SK-N-SH (cell line): ENCODE measurements around the gene CFDP1. TPM values are rescaled to one million over a fixed set of nuclear protein-coding genes. Genes with fewer than 3 reads are reported as not detected.

Source experiments
- CTCF ChIA-PET: fragments of 300-600, 350-600 bp; formaldehyde crosslinking; extraction: SDS; loops from one replicate; lab custom pipeline; 2021; lab: Yijun Ruan, JAX
- POLR2A ChIA-PET: fragments of 350-600 bp; sonication (Branson Sonifier 250); formaldehyde crosslinking; extraction: SDS; loops from one replicate; lab custom pipeline; 2020; ENCODE audit warnings: antibody characterized with exemption, inconsistent platforms; lab: Yijun Ruan, JAX
- DNase-seq: peaks from one replicate; pipeline ENCODE4 v3.0.0; 2012
- H2AFZ ChIP-seq: fragments of 200-600 bp; sonication (generic); 2 replicates; pipeline ENCODE4 v1.8.1; 2016; ENCODE audit warnings: antibody characterized with exemption, mild to moderate bottlenecking, low read depth
- H3F3A ChIP-seq: fragments of 200-600 bp; sonication (generic); replicated peaks from 2 replicates; pipeline ENCODE3; 2016; ENCODE audit warnings: antibody characterized with exemption, mild to moderate bottlenecking; ENCODE audit not compliant: insufficient read depth
- H3K27ac ChIP-seq, 2 experiments: fragments of 200-500 bp in 1 of 2; fragments of 200-600 bp in 1 of 2; sonication (Bioruptor generic) in 1 of 2; sonication (generic), shearing (Covaris generic) in 1 of 2; 2 replicates each; pipeline versions ENCODE4 v1.5.1 to v1.6.1; 2014 to 2016; ENCODE audit warnings: low read depth in 2 of 2, inconsistent platforms in 1 of 2, low read length in 1 of 2, mild to moderate bottlenecking in 1 of 2, mixed read lengths in 1 of 2
- H3K27me3 ChIP-seq: fragments of 200-600 bp; sonication (generic), shearing (Covaris generic); 2 replicates; pipeline ENCODE4 v1.6.1; 2016; ENCODE audit warnings: mixed run types; ENCODE audit not compliant: insufficient read depth
- H3K36me3 ChIP-seq, 2 experiments: fragments of 200-500 bp in 1 of 2; fragments of 200-600 bp in 1 of 2; sonication (Bioruptor generic) in 1 of 2; sonication (generic) in 1 of 2; replicated peaks in 1 of 2; 2 replicates each; pipeline versions ENCODE3 to v1.5.1; 2014 to 2016; ENCODE audit warnings: low read length in 1 of 2, mild to moderate bottlenecking in 1 of 2; ENCODE audit not compliant: insufficient read depth in 2 of 2, control insufficient read depth in 1 of 2
- H3K4me1 ChIP-seq, 2 experiments: fragments of 200-500 bp in 1 of 2; fragments of 200-600 bp in 1 of 2; sonication (Bioruptor generic) in 1 of 2; sonication (generic), shearing (Covaris generic) in 1 of 2; 2 replicates each; pipeline versions ENCODE4 v1.5.1 to v1.6.1; 2014 to 2016; ENCODE audit warnings: low read depth in 1 of 2, low read length in 1 of 2, mixed run types in 1 of 2; ENCODE audit not compliant: insufficient read depth in 2 of 2, control insufficient read depth in 1 of 2
- H3K4me2 ChIP-seq: fragments of 200-600 bp; sonication (generic), shearing (Covaris generic); 2 replicates; pipeline ENCODE4 v1.6.1; 2017; ENCODE audit warnings: mixed run types
- H3K4me3 ChIP-seq, 2 experiments: fragments of 200-500 bp in 1 of 2; fragments of 200-600 bp in 1 of 2; sonication (Bioruptor generic) in 1 of 2; sonication (generic), shearing (Covaris generic) in 1 of 2; 2 replicates each; pipeline versions ENCODE4 v1.5.1 to v1.8.1; 2014 to 2016; ENCODE audit warnings: low read depth in 2 of 2, inconsistent platforms in 1 of 2, low read length in 1 of 2, mild to moderate bottlenecking in 1 of 2, mixed read lengths in 1 of 2, moderate library complexity in 1 of 2
- H3K79me2 ChIP-seq: fragments of 200-600 bp; sonication (generic); 2 replicates; pipeline ENCODE4 v1.8.1; 2017; ENCODE audit warnings: mild to moderate bottlenecking; ENCODE audit not compliant: insufficient read depth
- H3K9ac ChIP-seq: fragments of 200-600 bp; sonication (generic); 2 replicates; pipeline ENCODE4 v1.6.1; 2017; ENCODE audit warnings: mixed run types
- H3K9me2 ChIP-seq: fragments of 200-600 bp; sonication (generic); 2 replicates; pipeline ENCODE4 v1.6.1; 2017; ENCODE audit warnings: mixed run types
- H3K9me3 ChIP-seq: fragments of 200-600 bp; sonication (generic); 2 replicates; pipeline ENCODE4 v1.6.1; 2017; ENCODE audit warnings: mixed run types, mild to moderate bottlenecking, moderate library complexity
- H4K20me1 ChIP-seq: fragments of 200-600 bp; sonication (generic); 2 replicates; pipeline ENCODE4 v1.6.1; 2017; ENCODE audit warnings: mild to moderate bottlenecking, mixed run types; ENCODE audit not compliant: insufficient read depth
- EZH2phosphoT487 ChIP-seq: fragments of 200-600 bp; sonication (generic); IDR thresholded peaks from 2 replicates; pipeline ENCODE4 v1.6.1; 2017; ENCODE audit warnings: low read depth, mixed run types, mild to moderate bottlenecking, antibody characterized with exemption, moderate library complexity, borderline replicate concordance
- FOSL2 ChIP-seq: IDR thresholded peaks from 2 replicates; pipeline ENCODE4 v1.4.0; 2012; ENCODE audit warnings: low read depth, mild to moderate bottlenecking, moderate library complexity, borderline replicate concordance
- FOXJ3 ChIP-seq: sonication (generic); formaldehyde crosslinking; IDR thresholded peaks from 2 replicates; pipeline ENCODE4 v1.5.1; 2020; ENCODE audit warnings: mild to moderate bottlenecking, missing genetic modification reagents
- FOXM1 ChIP-seq: IDR thresholded peaks from 2 replicates; pipeline ENCODE4 v1.4.0; 2012; ENCODE audit warnings: low read depth, mild to moderate bottlenecking
- MEF2A ChIP-seq: IDR thresholded peaks from 2 replicates; pipeline ENCODE4 v1.4.0; 2012; ENCODE audit warnings: low read depth, borderline replicate concordance
- MXI1 ChIP-seq: IDR thresholded peaks from 2 replicates; pipeline ENCODE4 v1.6.1; 2012; ENCODE audit warnings: mild to moderate bottlenecking, low read depth, low read length, improper control_type of control experiment
- NFIC ChIP-seq: IDR thresholded peaks from 2 replicates; pipeline ENCODE4 v1.4.0; 2012; ENCODE audit warnings: borderline replicate concordance
- NRF1 ChIP-seq: IDR thresholded peaks from 2 replicates; pipeline ENCODE4 v1.6.1; 2012; ENCODE audit warnings: low read depth, mild to moderate bottlenecking, low read length
- RAD21 ChIP-seq: IDR thresholded peaks from 2 replicates; pipeline ENCODE4 v1.6.1; 2012; ENCODE audit warnings: mild to moderate bottlenecking, low read length
- RXRA ChIP-seq: IDR thresholded peaks from 2 replicates; pipeline ENCODE4 v1.4.0; 2012; ENCODE audit warnings: low read depth, mild to moderate bottlenecking, borderline replicate concordance
- SMC3 ChIP-seq: IDR thresholded peaks from 2 replicates; pipeline ENCODE4 v1.6.1; 2012; ENCODE audit warnings: low read depth, low read length, improper control_type of control experiment
- TAF1 ChIP-seq: IDR thresholded peaks from 2 replicates; pipeline ENCODE4 v1.6.1; 2012; ENCODE audit warnings: low read depth, mild to moderate bottlenecking, low read length, moderate library complexity, borderline replicate concordance
- TEAD4 ChIP-seq: IDR thresholded peaks from 2 replicates; pipeline ENCODE4 v1.4.0; 2012; ENCODE audit warnings: mild to moderate bottlenecking, borderline replicate concordance; ENCODE audit not compliant: insufficient read depth
- USF1 ChIP-seq: IDR thresholded peaks from 2 replicates; pipeline ENCODE4 v1.4.0; 2012; ENCODE audit warnings: low read depth, borderline replicate concordance
- YY1 ChIP-seq: IDR thresholded peaks from 2 replicates; pipeline ENCODE4 v1.4.0; 2012; ENCODE audit warnings: low read depth, mild to moderate bottlenecking
- WGBS: methylation state at CpG from one replicate; pipeline ENCODE4 v1.1.6; 2017; ENCODE audit warnings: low lambda C conversion rate; 5-methylcytosine and 5-hydroxymethylcytosine counted together
- polyA plus RNA-seq, 3 experiments: library from polyadenylated mRNA; depleted of rRNA; stranded (reverse); fragments of >200 nt; gene quantifications; 2 replicates each; pipeline ENCODE4 v1.2.3, GENCODE V29; 2012
- TF ChIP-seq, protein P1 (sequence below): IDR thresholded peaks from 2 replicates; pipeline ENCODE4 v1.4.0; 2012; ENCODE audit warnings: low read depth, borderline replicate concordance
- TF ChIP-seq, protein P2 (sequence below): fragments of 150-350 bp; IDR thresholded peaks from 2 replicates; pipeline ENCODE4 v1.6.1; 2017; ENCODE audit warnings: antibody characterized with exemption, low read length, low read depth, borderline replicate concordance

CFDP1 gene
- polyA plus RNA-seq, 1 of the 3 experiments (the other 2 are of a cell fraction) = 46.0 TPM

GRCh38 chr16:75481475-75481874, 48.2 kb upstream of the CFDP1 start:
- H3K4me1 ChIP-seq = peaks cover 0 to 3% of the 10 kb centered on the region in 2 experiments; a peak in 1 of 4 replicates
- H2AFZ ChIP-seq = no peak overlapping the region
- no peaks in the 10 kb centered on the region for H3K27me3 ChIP-seq
- no peaks in the 10 kb centered on the region for H3F3A ChIP-seq
- ChIA-PET CTCF (interaction anchor here (0.6 to 2.6 kb wide), 4 partner anchors 9 to 17 kb away, joined by 3 to 9 read pairs (median 6); partner anchors contain the start of gene TMEM170A), POLR2A (interaction anchor here (0.7 kb wide), 1 partner anchor 131 kb away, joined by 4 read pairs; no protein-coding TSS in a partner anchor)
- no peak overlapping the region for H3K4me2 ChIP-seq
- 58% methylated on average over 6 of the region's 7 CpGs for WGBS
- no peak for TF ChIP-seq NRF1
- TF ChIP-seq USF1 = no peak
- no peaks in the 10 kb centered on the region for H3K9me3 ChIP-seq
- no peak overlapping the region for H3K4me3 ChIP-seq
- H3K79me2 ChIP-seq = no peaks in the 10 kb centered on the region
- no peaks in the 10 kb centered on the region for H4K20me1 ChIP-seq
- no peak overlapping the region for H3K27ac ChIP-seq
- DNase-seq = no peak
- H3K9me2 ChIP-seq = no peaks in the 10 kb centered on the region
- H3K36me3 ChIP-seq = no peaks in the 10 kb centered on the region
- no peak overlapping the region for H3K9ac ChIP-seq

DNA sequence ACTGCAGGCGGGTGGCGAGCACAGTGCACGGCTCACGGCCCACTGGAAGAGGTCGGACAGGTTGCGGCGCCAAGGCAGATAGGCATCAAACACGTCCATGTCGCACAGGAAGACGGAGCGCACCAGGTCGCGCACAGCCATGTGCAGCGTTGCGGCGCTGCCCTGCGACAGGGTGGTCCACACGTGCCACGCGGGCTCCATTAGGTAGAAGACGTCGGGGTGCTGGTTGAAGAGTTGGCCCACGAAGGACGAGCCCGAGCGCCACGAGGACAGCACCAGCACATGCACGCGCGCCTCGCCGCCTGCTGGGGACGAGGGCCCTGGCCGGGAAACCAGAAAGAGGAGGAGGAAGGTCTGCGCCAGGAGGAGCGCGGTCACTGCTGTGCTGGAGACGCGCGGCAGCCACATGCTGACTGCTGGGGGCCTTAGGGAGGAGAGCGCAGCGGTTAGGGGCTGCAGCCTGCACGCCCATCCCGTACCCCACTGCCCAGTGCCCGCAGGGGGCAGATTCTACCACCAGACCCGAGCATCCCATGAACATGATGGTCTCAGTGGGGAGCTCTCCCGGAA, 46.2 kb upstream of the CFDP1 start:
- no peak overlapping the region for H2AFZ ChIP-seq
- no peak overlapping the region for H3K27ac ChIP-seq
- POLR2A ChIA-PET = interaction anchor here (0.6 kb wide), 1 partner anchor 18 kb away, joined by 3 read pairs; no protein-coding TSS in a partner anchor
- no peaks in the 10 kb centered on the region for H3F3A ChIP-seq
- H3K9me2 ChIP-seq = no peaks in the 10 kb centered on the region
- CTCF ChIA-PET = interaction anchor here (1.0 kb wide), 1 partner anchor 15 kb away, joined by 4 read pairs; no protein-coding TSS in a partner anchor
- no peaks in the 10 kb centered on the region for H4K20me1 ChIP-seq
- 88% methylated on average over 43 of the region's 47 CpGs for WGBS
- TF ChIP-seq RXRA (no peak), RAD21 (no peak), YY1 (no peak), NRF1 (no peak), SMC3 (no peak), FOXJ3 (CRISPR knock-in tag) (no peak), TEAD4 (no peak), USF1 (no peak), NFIC (no peak), FOXM1 (no peak), TAF1 (no peak), FOSL2 (no peak), EZH2phosphoT487 (no peak), MXI1 (no peak), MEF2A (no peak)
- TF ChIP-seq, protein P1, sequence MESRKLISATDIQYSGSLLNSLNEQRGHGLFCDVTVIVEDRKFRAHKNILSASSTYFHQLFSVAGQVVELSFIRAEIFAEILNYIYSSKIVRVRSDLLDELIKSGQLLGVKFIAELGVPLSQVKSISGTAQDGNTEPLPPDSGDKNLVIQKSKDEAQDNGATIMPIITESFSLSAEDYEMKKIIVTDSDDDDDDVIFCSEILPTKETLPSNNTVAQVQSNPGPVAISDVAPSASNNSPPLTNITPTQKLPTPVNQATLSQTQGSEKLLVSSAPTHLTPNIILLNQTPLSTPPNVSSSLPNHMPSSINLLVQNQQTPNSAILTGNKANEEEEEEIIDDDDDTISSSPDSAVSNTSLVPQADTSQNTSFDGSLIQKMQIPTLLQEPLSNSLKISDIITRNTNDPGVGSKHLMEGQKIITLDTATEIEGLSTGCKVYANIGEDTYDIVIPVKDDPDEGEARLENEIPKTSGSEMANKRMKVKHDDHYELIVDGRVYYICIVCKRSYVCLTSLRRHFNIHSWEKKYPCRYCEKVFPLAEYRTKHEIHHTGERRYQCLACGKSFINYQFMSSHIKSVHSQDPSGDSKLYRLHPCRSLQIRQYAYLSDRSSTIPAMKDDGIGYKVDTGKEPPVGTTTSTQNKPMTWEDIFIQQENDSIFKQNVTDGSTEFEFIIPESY = no peak
- TF ChIP-seq, protein P2, sequence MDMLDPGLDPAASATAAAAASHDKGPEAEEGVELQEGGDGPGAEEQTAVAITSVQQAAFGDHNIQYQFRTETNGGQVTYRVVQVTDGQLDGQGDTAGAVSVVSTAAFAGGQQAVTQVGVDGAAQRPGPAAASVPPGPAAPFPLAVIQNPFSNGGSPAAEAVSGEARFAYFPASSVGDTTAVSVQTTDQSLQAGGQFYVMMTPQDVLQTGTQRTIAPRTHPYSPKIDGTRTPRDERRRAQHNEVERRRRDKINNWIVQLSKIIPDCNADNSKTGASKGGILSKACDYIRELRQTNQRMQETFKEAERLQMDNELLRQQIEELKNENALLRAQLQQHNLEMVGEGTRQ = no peak
- peaks cover 0 to 3% of the 10 kb centered on the region in 2 experiments; a peak in 1 of 4 replicates for H3K4me1 ChIP-seq
- H3K4me3 ChIP-seq = no peak overlapping the region
- H3K9me3 ChIP-seq = no peaks in the 10 kb centered on the region
- H3K9ac ChIP-seq = no peak overlapping the region
- DNase-seq = no peak
- H3K36me3 ChIP-seq = no peaks in the 10 kb centered on the region
- no peak overlapping the region for H3K4me2 ChIP-seq
- H3K27me3 ChIP-seq = no peaks in the 10 kb centered on the region
- H3K79me2 ChIP-seq = no peaks in the 10 kb centered on the region
